ENCODE data around the gene ALDH1A2.
"Not testable (repeated sequence)": the region's sequence is repeated elsewhere in the genome, so short reads cannot be mapped to it uniquely, and the experiment has no call there.

Gene ALDH1A2

DNA sequence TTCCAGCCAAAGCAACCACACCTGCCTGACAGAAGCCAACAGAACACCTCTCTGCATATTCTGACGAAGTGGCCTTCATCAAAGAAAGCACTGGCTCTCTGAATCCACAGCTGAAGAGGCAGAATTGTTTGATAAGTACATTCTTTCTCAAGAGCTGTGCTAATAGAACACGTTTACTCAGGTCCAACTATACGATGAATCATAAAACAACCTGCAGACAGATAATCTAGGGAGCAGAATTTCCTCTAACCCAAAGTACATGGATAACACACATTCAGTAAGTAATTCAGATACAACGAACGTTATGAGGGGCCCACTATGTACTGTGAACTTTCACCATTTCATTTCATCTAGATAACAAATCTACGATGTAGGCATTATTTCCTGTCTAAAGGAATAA lies 25.4 kb downstream of the ALDH1A2 start:
- DNase-seq (ENCODE audit: low read depth), result no peak

DNA sequence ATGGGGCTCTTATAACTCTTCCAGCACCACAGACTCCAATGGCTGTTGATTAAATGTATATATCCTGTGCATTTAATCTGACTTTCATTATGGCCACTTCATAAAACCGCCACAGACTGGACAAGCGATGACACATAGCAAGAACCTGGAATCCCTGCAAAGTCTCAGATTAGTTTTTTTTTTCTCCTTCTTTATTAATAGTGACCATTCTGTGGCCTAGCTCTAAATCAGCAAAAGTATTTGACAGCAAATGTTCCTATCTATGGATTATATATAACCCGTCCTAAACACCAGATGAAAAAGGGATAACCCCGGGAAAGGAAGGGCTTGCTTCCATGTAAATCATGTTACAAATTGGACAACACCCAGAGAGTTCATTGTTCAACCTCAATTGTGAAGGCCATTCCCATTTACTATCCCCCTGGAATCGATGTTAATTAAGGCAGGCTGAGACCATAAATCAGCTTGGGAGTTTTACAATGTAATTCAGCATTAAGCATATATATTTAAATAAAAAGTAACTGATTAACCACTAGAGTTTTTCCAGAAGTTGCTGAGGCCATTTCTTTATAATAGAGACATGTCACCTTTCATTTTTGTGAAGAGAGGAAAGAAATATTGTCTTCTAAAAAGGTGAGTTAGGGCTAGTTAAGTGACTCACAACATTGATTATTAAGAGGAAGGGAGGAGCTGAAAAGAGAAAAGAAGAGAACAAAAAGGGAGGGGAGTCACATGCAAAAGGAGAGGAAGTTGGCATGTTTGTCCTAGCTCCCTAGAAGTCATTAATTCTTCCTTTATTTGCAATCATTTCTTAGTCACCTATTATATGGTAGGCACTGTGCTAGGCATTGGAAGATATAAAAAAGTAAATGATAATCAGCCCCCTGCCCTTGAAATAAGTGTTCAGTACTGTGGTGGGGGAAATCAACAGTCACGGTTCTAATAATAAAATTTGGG lies 26.2 kb downstream of the ALDH1A2 start:
- DNase-seq (ENCODE audit: low read depth), result no peak

DNA sequence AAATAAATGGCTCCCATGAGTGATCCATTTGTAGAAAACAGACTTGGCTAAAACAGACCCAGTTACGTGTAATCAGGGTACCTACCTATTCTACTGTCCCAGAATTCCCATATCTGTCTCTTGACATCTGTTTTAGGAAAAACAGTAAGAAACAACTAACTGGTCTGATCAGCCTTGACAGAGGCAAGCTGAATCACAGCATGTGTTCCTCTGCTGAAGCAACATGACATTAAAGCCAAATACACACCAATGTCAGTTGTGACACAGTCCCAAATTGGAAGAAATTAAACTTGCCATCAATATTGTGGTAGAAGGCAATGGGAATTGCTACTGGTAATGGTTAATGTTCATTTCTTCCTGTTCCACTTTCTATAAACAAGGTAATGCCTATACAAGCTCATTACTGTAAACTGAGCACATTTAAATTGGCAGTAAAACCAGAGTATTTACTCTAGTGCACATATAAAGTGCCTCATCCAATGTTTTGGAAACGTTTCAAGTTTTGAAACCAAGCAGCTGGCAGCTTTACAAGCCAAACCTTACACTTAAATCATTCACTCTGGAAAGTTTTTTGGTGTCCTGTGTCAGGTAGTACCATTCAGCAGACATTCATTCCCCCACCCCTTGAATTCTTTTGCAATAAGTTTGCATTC lies 27.0 kb downstream of the ALDH1A2 start:
- no peak for DNase-seq (ENCODE audit: low read depth)

DNA sequence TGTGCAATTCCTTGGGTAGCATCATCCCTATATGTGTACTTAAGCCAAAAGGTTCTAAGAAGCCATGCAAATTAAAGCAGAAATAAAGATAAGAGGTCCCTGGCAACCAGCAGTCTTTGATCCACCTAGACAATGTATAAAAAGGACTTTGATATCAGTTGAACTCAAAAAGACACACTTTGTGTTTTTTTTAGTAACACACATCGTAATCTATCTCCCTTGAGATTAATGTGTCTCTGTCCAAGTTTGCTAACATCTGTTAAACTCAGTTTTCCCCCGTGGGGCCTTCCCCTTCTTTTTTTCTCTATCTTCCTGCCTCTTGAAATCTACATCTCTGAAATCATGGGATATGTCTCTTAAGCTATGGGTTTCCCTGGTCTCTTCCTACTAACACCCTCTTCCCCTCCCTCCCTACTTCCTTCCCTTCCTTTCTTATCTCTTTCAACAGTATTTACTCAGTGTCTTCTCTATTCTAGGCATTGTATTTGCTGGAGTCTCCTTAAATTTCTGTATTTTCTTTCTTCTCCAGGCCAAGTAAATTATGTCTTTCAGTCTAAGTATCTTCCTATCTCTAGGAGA lies 27.7 kb downstream of the ALDH1A2 start:
- DNase-seq (ENCODE audit: low read depth), result no peak

DNA sequence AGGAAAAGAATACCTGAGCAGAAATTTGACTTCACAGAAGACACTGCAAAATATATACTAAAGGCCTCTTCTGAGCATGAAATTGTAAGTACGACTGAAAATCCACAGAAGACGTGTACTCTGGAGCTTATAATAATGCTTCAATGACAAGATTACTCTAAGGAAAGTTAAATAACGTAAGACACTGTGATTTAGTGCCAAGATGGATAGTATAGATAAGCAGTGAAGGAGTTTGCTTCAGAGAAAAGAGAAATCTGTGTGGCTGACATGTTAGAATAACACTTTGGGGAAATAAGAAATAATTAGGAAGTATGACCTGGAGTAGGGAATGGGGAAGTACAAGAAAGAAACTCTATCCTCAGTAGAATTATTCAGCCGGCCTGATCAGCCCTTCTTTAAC lies 28.9 kb downstream of the ALDH1A2 start:
- no peak for DNase-seq (ENCODE audit: low read depth)

DNA sequence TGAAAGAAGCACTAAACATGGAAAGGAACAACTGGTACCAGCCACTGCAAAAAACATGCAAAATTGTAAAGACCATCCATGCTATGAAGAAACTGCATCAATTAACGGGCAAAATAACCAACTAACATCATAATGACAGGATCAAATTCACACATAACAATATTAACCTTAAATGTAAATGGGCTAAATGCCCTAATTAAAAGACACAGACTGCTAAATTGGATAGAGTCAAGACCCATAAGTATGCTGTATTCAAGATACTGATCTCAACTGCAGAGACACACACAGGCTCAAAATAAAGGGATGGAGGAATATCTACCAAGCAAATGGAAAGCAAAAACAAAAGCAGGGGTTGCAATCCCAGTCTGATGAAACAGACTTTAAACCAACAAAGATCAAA lies 37.1 kb downstream of the ALDH1A2 start:
- not testable (repeated sequence) for DNase-seq (ENCODE audit: low read depth)

DNA sequence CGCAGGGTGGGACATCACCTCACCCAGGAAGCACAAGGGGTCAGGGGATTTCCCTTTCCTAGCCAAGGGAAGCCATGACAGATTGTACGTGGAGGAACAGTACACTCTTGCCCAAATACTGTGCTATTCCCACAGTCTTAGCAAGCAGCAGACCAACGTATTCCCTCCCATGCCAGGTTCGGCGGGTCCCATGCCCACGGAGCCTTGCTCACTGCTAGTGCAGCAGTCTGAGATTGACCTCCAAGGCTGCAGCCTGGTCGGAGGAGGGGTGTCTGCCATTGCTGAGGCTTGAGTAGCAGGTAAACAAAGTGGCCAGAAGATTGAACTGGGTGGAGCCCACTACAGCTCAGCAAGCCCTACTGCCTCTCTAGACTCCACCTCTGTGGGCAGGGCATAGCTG lies 39.0 kb downstream of the ALDH1A2 start:
- DNase-seq (ENCODE audit: low read depth), result no peak

DNA sequence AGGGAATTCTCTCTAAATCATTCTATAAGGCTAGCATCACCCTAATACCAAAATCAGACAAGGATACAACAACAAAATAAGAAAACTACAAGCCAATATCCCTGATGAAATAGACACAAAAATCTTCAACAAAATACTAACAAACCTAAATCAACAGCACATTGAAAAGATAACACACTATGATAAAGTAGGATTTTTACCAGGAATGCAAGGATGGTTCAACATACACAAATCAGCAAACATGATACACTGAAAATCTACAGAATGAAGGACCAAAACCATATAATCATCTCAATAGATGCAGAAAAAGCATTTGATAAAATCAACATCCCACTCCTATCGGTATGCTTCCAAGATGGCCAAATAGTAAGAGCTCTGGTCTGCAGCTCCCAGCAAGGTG lies 39.5 kb downstream of the ALDH1A2 start:
- DNase-seq (ENCODE audit: low read depth), result no peak

DNA sequence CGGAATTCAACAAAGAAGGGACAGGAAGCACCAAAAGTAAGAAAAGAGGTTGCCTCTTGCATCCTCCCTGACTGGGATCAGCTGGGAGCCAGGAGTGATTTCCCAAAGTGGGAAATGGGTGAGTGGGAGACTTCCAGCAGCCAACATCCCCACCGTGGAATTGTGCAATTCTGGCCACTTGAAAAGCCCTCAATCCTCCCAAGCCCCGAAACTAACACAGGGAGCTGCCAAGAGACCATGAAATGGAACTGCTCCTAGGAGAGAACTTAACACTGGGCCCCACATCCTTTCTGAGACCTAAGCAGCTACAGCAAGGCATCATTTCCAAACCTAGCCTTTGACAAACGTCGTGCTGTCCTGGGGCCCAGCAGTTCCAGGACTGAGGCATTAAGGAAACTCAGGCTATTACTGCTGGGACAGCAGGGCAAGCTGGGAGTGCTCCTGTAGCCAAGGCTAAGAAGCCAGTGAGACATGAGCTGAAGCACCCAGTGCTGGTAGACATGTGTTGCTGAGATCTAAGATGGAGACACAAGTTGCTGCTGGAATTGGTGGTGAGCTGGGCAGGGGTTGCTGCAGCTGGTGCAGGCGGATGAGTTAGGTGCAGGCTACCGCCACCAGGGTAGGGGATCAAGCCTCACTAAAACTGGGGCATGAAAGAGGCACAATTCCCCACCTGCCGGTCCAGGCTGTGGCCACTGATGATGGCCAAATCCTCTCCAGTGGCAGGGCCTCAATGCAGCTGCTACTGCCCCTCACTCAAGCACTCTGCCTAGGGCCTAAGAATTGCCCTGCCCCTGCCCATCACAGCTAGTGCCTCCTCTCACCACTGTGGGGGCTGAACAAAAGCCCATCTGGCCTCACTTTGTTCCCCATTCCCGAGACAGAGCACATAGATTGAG lies 43.9 kb downstream of the ALDH1A2 start:
- DNase-seq (ENCODE audit: low read depth), result no peak

DNA sequence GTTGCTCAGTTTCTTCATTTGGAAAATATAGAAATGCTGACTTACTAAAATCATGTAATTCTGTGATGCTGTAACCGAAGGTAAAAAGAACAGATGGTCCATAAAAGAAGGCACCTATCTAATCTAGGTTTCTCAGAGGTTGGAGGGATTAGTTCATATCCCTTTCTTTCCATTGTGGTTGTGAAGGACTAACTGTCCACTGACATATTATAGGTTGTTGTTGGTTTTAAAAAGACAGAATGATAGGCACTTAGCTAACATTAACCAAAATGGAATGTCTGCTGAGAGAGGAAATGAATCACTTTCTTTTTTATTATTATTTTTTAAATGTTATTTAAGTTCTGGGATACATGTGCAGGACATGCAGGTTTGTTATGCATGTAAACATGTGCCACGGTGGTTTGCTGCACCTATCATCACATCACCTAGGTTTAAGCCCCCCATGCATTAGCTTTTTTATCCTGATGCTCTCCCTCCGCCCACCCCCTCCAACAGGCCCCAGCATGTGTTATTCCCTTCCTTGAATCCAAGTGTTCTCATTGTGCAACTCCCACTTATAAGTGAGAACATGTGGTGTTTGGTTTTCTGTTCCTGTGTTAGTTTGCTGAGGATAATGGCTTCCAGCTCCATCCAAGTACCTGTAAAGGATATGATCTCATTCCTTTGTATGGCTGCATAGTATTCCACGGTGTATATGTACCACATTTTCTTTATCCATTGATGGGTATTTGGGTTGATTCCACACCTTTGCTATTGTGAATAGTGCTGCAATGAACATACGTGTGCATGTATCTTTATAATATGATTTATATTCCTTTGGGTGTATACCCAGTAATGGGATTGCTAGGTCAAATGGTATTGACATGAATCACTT lies 45.8 kb downstream of the ALDH1A2 start:
- no peak for DNase-seq (ENCODE audit: low read depth)

DNA sequence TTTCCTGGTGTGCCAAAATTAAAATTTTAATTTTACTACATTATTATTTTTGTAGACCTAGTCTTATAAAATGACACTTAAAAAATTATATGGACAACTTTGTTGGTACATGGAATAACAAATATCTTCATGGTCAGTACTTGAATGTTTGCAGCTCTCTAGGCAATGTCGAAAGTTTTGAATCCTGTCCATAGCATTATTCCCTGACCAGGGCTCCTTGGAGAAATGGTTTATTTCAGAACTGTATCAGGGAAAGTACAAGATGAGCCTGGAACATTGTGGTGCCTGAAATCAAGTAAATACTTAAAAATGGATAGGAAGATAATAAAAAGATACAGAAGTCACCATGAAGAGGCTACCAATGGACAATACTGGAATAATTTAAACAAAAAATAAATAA lies 47.6 kb downstream of the ALDH1A2 start:
- DNase-seq (ENCODE audit: low read depth), result no peak

DNA sequence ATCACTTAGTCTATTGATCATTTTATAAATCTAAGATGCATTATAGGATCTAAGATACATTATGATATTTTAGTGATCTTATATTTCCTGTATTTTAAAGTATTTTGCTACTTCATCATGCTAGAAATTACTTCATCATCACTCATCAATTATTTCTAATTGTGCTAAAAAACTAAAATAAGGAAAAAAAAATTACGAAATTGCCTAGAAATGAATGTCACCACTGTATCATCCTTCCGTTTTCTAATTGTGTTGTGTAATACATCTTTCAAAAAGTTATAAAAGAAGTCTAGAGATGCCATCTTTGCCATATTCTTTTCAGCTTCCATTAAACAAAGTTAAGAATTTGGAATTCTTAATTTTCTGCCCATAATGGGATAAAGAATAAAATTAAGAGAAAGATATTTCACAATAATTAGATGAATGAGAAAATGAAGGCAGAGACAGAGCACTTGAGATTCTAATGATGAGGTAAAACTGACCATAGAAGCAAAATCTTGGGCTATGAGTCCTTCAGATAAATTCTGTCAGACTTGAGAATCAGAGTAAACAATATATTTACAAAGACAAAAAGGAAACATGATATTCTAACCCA lies 48.8 kb downstream of the ALDH1A2 start:
- no peak for DNase-seq (ENCODE audit: low read depth)

DNA sequence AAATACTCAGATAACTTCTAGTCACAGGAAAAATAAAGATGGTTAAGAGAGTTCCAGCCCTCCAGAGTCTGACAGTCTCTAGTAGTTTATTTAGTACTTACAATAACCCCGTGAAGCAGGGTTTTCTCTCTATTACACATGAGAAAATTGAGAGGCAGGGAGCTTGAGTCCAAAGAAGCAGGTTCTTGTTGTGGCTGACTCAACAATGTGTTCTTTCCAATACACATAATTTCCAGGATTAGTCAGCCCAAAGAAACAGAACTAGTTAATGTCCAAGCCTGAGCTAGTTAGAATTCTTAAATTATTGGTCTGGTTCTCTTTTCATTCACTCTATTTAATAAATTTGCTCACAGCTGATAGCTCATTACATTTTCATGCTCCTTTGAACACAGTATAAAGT lies 49.9 kb downstream of the ALDH1A2 start:
- DNase-seq (ENCODE audit: low read depth), result no peak

DNA sequence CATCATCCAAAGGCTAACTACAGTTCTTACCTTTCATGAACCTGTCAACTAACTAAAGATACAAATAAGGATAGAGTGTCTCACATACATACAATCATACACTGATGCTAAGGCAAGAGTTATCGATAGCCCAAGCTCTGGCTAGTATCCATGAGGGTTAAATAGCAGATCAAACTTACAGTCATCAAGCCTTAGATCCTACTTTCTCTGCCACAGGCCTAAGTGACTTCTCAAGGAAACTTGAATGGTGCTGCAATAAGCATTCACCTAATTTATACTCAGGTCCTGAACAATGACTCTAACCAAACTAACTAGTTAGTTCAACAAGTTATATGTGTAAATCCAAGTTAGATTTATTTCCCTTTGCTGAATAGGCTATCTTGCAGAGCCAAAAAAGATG lies 51.0 kb downstream of the ALDH1A2 start:
- no peak for DNase-seq (ENCODE audit: low read depth)

DNA sequence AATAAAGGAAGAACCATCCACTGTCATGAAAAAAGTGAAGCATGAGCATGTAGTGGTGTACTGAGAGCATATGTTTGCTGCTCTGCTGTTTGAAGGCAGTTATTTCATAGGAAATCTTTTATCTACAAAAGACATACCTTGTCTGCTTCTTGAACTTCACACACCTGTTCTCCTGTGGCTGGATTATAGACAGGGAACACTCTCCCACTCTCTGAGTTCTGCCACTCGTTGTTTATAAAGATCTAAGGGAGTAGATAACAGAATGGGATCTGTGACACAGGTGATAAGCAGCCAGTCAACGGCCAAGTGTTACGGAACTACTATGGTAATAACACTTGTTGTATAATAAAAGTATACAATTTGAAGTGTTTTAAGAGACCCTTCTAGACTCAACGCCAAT lies 51.5 kb downstream of the ALDH1A2 start:
- DNase-seq (ENCODE audit: low read depth), result no peak

DNA sequence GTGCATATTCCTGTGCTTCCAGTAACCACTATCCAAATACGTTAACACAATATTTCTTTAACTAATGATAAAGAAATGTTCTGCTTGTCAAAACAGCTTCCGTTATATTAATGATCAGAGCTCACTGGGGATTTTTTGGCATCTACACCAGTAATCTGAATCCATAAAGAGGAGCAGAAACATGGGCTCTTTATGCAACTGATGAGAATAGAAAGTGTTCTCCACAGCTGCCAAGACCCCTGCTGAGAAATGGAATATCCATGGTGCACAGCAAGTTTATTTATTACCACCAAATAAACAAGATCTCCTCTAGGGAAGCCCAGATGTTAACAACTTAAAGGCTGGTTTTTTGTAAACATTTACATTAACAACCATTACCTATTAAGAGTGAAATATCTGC lies 54.5 kb downstream of the ALDH1A2 start:
- no peak for DNase-seq (ENCODE audit: low read depth)

DNA sequence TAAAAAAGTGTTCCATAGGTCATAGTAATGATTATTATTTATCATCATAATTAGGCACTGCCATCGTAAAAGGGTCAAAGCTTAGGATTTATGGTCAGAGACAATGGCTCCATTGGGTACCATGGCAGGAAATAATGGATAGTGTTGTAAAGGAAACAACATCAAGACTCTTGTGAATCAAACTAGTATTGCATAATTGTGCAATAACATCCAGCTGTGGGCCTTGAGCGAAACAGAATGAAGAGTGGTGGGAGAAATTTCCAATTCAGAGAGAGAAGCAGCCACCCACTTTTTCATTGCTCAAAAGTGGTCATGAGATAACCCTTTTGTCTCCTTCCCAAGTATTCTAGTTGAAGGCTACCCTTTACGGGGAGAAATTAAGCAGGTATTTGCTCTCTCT lies 61.7 kb downstream of the ALDH1A2 start:
- DNase-seq (ENCODE audit: low read depth), result no peak

DNA sequence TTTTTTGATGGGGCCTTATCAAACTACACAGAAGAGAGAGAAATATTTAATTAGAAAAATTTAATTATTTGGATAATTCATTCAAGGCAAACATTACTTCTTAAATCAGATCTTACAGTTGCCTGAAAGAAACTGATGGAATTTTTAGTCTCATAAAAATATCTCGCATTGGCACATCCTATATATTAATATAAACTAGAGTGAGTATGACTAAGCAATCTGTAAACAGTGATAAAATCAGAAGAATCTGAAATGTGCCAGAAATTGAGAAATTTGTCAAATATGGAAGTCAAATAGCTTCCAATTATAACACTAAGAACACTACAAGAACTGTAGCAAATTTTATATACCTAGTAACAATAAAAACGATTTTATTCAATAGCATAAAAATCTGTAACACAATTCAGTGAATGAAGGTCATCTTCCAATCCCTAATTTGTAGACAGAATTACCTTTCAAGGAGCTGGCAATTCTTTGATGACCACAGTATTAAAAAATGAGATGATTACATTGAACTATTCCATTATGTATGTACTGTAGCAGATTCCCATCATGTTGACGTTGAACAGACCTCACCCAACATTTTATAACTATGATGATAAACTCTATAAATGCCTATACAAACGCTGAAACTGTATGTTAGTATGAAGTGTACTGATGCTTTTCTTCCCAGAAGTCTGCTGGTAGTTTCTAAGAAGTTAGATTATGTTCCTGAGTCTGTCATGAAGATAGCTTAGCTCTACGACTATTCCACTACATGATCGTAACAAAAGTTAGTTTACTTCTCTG lies 63.0 kb downstream of the ALDH1A2 start:
- DNase-seq (ENCODE audit: low read depth), result no peak

DNA sequence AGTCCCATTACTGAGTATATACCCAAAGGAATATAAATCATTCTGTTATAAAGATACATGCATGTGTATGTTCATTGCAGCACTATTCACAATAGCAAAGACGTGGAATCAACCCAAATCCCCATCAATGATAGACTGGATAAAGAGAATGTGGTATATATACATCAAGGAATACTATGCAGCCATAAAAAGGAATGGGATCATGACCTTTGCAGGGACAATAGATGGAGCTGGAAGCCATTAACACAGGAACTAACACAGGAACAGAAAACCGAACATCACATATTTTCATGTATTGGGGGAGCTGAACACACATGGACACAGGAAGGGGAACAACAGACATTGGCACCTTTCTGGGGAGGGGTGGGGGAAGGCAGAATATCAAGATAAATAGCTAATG lies 65.8 kb downstream of the ALDH1A2 start:
- DNase-seq (ENCODE audit: low read depth), result not testable (repeated sequence)

DNA sequence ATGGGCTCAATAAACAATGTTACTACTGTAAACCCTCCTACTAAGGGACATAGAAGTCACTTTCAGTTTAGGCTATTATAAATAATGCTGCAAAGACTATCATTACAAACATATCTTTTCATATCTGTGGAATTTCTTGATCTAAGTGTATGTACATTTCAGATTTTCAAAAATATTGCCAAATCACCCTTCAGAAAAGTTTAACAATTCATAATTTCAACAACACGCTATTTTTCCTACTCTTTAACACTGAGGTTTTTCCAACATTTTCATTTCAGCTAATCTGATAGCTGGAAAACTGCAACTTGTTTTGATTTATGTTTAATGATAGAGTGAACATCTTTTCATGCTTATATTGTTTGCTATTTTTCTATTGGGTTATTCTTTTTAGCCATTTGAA lies 69.0 kb downstream of the ALDH1A2 start:
- DNase-seq (ENCODE audit: low read depth), result no peak

Data from stimulated activated CD8-positive, alpha-beta memory T cell treated with anti-CD3 and anti-CD28 coated beads, Interleukin-15, amount 100 ng/mL, for 1 hour (primary cell).